Measurements from ENCODE around the gene PIGT.

Gene PIGT

DNA sequence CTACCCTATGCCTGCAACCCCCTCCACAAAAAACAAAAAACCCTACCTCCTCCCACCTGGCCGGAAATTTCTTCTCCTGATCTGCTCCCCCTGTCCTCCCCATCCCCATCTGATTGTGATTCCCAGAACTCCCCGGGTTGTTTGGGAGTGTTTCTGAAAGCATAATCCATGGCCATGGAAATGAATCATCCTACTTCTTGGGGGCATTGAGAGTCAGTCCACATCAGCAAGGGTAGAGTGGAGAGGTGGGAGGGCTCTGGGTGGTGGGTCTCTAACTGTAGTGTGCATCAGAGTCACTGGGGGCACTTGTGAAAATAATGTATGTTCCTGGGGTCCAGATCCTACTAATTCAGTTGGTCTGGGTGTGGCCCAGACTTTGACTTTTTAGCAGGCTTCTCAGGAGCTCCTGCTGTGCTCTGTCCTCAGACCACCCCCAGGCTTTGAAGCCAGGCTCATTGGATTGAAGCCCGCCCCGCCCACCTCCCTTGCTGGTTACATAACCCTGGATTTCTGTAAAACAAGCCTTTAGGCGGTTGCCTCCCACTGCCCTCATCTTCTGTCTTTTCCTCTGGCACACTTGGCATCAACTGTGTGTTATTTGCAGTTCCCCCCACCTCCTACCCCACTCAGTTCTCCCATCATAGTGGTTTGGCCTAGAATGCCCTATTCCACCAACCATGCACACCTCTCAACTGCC, 10.5 kb downstream of the PIGT start:
- DNase-seq (ENCODE audit: low read depth) = no peak
- TF ChIP-seq, protein P1, sequence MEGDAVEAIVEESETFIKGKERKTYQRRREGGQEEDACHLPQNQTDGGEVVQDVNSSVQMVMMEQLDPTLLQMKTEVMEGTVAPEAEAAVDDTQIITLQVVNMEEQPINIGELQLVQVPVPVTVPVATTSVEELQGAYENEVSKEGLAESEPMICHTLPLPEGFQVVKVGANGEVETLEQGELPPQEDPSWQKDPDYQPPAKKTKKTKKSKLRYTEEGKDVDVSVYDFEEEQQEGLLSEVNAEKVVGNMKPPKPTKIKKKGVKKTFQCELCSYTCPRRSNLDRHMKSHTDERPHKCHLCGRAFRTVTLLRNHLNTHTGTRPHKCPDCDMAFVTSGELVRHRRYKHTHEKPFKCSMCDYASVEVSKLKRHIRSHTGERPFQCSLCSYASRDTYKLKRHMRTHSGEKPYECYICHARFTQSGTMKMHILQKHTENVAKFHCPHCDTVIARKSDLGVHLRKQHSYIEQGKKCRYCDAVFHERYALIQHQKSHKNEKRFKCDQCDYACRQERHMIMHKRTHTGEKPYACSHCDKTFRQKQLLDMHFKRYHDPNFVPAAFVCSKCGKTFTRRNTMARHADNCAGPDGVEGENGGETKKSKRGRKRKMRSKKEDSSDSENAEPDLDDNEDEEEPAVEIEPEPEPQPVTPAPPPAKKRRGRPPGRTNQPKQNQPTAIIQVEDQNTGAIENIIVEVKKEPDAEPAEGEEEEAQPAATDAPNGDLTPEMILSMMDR (IDR thresholded peaks at IDR 0.05; ENCODE audit: low read length, missing control alignments) = no peak
- H3K4me3 ChIP-seq (replicated peaks; ENCODE audit: low read depth, low read length) = no peak overlapping the region

DNA sequence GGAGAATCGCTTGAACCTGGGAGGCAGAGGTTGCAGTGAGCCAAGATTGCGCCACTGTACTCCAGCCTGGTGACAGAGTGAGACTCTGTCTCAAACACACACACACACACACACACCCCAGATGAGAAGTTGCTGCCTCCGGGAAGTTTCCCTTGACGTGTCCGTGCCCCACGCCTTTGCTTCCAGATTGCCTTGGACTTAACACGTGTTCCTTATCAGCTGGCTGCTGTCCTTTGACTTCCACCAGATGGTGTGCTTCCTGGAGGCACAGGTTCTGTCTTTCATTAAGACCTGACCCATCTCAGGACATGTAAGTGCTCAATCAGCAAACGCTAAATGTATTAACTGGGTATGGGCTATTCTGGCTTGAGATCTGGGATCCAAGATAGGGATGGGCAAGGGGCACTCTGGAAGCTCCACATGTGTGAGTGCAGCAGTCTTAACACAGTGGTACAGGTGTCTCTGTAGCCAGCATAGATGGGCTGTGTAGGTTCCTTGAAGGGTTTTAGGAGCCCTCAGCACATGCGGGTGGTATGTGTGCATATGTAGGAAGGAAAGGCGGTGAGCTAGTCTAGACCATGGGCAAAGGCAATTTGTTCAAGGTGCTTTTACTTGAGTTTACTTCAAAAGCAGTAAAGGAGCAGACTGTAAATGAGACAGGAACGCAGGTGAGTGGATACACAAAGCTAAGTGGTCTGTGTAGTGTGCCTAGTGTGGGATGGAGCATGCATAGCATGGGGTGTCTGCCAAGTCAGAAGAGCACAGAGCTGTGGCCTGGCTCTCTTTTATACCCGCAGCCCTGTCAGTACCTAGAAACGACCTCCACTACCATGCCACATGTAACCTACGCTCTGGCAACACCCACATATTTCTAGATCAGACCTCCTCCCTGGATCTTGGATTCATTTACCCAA, 11.6 kb downstream of the PIGT start:
- TF ChIP-seq, protein P1 (IDR thresholded peaks at IDR 0.05; ENCODE audit: low read length, missing control alignments) = no peak
- DNase-seq (ENCODE audit: low read depth) = peak; percentile 39
- no peak overlapping the region for H3K4me3 ChIP-seq (replicated peaks; ENCODE audit: low read depth, low read length)

DNA sequence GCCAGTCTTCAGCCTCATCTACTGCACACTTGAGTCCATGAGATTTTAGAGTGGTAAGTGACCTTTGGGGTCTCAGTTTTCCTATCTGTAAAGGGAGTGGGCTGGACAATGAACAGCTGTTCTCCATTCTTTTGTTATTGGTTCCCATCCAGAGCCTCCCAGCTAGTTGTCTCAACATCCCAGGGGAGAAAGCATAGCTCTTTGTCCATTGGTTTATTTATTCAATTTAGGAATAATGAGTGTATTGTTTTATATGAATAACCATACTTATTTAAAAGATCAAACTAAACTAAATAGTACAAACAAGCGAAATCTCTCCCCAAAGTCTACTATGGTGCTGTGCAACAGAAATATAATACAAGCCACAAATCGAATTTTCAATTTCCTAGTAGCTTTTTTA, 13.7 kb downstream of the PIGT start:
- TF ChIP-seq, protein P1 (IDR thresholded peaks at IDR 0.05; ENCODE audit: low read length, missing control alignments) = no peak

DNA sequence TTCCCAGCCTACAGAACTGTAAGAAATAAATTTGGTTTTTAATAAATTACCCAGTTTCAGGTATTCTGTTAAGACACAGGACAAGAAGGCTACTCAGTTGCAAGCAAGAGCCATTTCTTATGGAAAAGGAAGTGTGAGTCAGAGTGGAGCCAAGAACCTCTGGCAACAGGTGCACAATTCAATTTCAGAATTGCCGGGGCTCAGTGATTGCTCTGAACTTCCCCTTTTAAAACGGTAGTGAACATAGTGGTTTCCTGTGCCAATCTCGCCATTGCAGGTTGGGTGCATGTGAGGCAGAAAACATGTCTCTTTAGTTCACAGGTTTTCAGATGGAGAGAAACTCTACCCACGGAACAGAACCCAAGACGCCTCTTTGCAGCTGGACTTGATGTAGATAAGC, 16.4 kb downstream of the PIGT start:
- TF ChIP-seq, protein P1 (IDR thresholded peaks at IDR 0.05; ENCODE audit: low read length, missing control alignments) = no peak
- no peak for DNase-seq (ENCODE audit: low read depth)
- H3K4me3 ChIP-seq (replicated peaks; ENCODE audit: low read depth, low read length) = no peak overlapping the region

More for the DNA sequence above, 13.7 kb downstream of the PIGT start:
- H3K4me3 ChIP-seq (replicated peaks; ENCODE audit: low read depth, low read length) = no peak overlapping the region
- no peak for DNase-seq (ENCODE audit: low read depth)

DNA sequence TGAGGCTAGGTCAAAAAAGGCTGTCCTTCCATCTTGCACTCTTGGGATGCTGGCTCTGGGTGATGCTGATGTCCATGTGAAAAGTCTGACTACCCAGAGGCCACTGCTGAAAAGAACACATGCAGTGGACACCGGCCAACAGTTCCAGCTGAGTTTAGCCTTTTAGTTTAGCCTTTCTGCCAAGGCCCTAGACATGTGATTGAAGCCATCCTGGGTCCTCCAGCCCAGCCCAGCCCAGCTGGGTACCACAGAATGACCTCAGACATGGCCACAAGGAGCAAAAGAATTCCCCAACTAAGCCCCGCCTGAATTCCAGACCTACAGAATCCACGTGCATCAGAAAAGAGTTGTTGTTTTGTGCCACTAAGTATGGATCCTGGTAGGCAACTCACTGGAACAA, 17.4 kb downstream of the PIGT start:
- peak; percentile 45 for DNase-seq (ENCODE audit: low read depth)
- TF ChIP-seq, protein P1 (IDR thresholded peaks at IDR 0.05; ENCODE audit: low read length, missing control alignments) = no peak
- no peak overlapping the region for H3K4me3 ChIP-seq (replicated peaks; ENCODE audit: low read depth, low read length)

DNA sequence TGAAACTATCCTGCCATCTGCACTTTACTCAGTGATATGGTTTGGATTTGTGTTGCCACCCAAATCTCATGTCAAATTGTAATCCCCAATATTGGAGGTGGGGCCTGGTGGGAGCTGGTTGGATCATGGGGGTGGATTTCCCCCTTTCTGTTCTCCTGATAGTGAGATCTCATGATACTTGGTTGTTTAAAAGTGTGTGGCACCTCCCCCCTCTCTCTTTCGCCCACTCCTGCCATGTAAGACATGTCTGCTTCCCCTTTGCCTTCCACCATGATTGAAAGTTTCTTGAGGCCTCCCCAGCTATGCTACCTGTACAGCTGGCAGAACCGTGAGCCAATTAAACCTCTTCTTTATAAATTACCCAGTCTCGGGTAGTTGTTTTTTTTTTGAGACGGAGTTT, 18.0 kb downstream of the PIGT start:
- H3K4me3 ChIP-seq (replicated peaks; ENCODE audit: low read depth, low read length) = no peak overlapping the region
- TF ChIP-seq, protein P1 (IDR thresholded peaks at IDR 0.05; ENCODE audit: low read length, missing control alignments) = no peak
- no peak for DNase-seq (ENCODE audit: low read depth)
